Transverse colon (tissue), 4 donors: ENCODE results near the gene VCAM1. TPM values are rescaled to one million over a fixed set of nuclear protein-coding genes. Genes with fewer than 3 reads are reported as not detected.

Experiments
- DNase-seq: peaks from one replicate; pipeline ENCODE4 v3.0.0-alpha.2; 2019
- H3K27ac ChIP-seq, 4 donors: fragments of 200-600 bp; sonication (generic); 2 replicates each; pipeline ENCODE4 v1.5.1; 2016 to 2018; ENCODE audit warnings: inconsistent platforms in 4 of 4
- H3K27me3 ChIP-seq: fragments of 200-600 bp; sonication (generic); 2 replicates; pipeline ENCODE4 v1.5.1; 2017; ENCODE audit warnings: inconsistent platforms
- H3K36me3 ChIP-seq, 4 donors: fragments of 200-600 bp; sonication (generic); 2 replicates each; pipeline ENCODE4 v1.5.1; 2017 to 2019; ENCODE audit warnings: inconsistent platforms in 4 of 4
- H3K4me1 ChIP-seq, 4 donors: fragments of 200-600 bp; sonication (generic); 2 replicates each; pipeline ENCODE4 v1.5.1; 2017 to 2020; ENCODE audit warnings: inconsistent platforms in 4 of 4
- H3K4me3 ChIP-seq, 4 donors: fragments of 200-600 bp; sonication (generic); 1 replicate in 1 of 4; 2 replicates in 3 of 4; pipeline versions ENCODE4 v1.5.1 to v1.6.1; 2017 to 2019; ENCODE audit warnings: inconsistent platforms in 4 of 4
- H3K9me3 ChIP-seq, 2 donors: fragments of 200-600 bp; sonication (generic); 2 replicates each; pipeline ENCODE4 v1.5.1; 2017 to 2019; ENCODE audit warnings: inconsistent platforms in 2 of 2
- EP300 ChIP-seq: sonication (generic); formaldehyde crosslinking; IDR thresholded peaks from one replicate; pipeline ENCODE4 v1.6.1; 2017; ENCODE audit warnings: antibody characterized with exemption, low read depth
- POLR2A ChIP-seq: fragments of 450-650 bp; IDR thresholded peaks from one replicate; pipeline ENCODE4 v1.6.1; 2016; ENCODE audit warnings: antibody characterized with exemption, mild to moderate bottlenecking, moderate library complexity
- POLR2AphosphoS5 ChIP-seq, 3 donors: sonication (generic); formaldehyde crosslinking; IDR thresholded peaks; one replicate each; pipeline ENCODE4 v1.6.1; 2016; ENCODE audit warnings: antibody characterized with exemption in 3 of 3
- WGBS, 2 donors: methylation state at CpG; one replicate each; pipeline ENCODE4 v1.1.5; 2018; ENCODE audit warnings: low coverage in 1 of 2; 5-methylcytosine and 5-hydroxymethylcytosine counted together
- in situ Hi-C, 4 donors: fragments of 200-750 bp; cut with MboI; loops; one replicate each; pipeline versions ENCODE4 v1.15.0 to v1.15.1; 2017; ENCODE audit warnings: low sequenced_read_pairs in 3 of 4, low pct_ligation_motif_present in 1 of 4, low pct_unique_long_range_greater_than_20kb in 1 of 4
- intact Hi-C: fragments of 100-400 bp; cut with DNase I; formaldehyde crosslinking; loops from one replicate; pipeline ENCODE4 v1.15.1; 2023; ENCODE audit warnings: low total_unique reads
- total RNA-seq, 4 donors: library from RNA; depleted of rRNA; stranded (reverse); fragments of >200 nt; gene quantifications; one replicate each; pipeline ENCODE4 v1.1.0, GENCODE V29; 2016
- TF ChIP-seq, protein P1 (sequence below), 5 experiments: fragments of 200-600 bp in 3 of 5; fragments of 450-650 bp in 2 of 5; sonication (generic) in 3 of 5; IDR thresholded peaks; 1 replicate in 2 of 5; 2 replicates in 3 of 5; pipeline ENCODE4 v1.5.1; 2016 to 2017; ENCODE audit warnings: antibody characterized with exemption in 5 of 5, inconsistent platforms in 3 of 5, mild to moderate bottlenecking in 2 of 5, moderate library complexity in 1 of 5

VCAM1 gene
- total RNA-seq, 4 donors from 2014 or later = 1.5 to 8.4 (median 5.1) TPM

DNA sequence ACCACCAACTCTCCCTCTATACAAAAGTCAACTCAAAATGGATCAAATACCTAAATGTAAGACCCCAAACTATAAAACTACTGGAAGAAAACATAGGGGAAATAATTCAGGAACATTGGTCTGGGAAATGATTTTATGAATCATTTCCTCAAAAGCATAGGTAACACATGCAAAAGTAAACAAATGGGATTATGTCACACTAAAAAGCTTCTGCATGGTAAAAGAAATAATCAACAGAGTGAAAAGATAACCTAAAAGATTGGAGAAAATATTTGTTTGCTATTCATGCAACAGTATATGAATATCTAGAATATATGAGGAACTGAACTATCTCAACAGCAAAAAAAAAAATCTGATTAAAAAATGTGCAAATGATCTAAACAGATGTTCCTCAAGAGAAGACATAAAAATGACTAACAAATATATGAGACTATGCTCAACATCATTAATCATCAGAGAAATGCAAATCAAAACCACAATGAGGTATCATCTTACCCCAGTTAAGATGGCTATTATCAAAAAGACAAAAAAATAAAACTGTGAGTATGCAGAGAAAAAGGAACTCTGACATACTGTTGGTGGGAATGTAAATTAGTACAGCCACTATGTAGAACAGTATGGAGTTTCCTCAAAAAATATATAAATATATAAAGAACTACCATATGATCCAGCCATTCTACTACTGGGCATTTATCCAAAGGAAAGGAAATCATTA, 47.8 kb downstream of the VCAM1 start:
- H3K4me3 ChIP-seq = no peak overlapping the region
- no peaks in the 10 kb centered on the region for H3K9me3 ChIP-seq
- no peak for DNase-seq
- intact Hi-C loops = no loop called here
- H3K27me3 ChIP-seq = no peaks in the 10 kb centered on the region
- no peaks in the 10 kb centered on the region for H3K4me1 ChIP-seq
- in situ Hi-C loops = loop anchor here in 1 of 4 donors (10.0 kb wide), 1 partner anchor 57 kb away; no protein-coding TSS in a partner anchor
- no peak for TF ChIP-seq POLR2A
- TF ChIP-seq, protein P1, sequence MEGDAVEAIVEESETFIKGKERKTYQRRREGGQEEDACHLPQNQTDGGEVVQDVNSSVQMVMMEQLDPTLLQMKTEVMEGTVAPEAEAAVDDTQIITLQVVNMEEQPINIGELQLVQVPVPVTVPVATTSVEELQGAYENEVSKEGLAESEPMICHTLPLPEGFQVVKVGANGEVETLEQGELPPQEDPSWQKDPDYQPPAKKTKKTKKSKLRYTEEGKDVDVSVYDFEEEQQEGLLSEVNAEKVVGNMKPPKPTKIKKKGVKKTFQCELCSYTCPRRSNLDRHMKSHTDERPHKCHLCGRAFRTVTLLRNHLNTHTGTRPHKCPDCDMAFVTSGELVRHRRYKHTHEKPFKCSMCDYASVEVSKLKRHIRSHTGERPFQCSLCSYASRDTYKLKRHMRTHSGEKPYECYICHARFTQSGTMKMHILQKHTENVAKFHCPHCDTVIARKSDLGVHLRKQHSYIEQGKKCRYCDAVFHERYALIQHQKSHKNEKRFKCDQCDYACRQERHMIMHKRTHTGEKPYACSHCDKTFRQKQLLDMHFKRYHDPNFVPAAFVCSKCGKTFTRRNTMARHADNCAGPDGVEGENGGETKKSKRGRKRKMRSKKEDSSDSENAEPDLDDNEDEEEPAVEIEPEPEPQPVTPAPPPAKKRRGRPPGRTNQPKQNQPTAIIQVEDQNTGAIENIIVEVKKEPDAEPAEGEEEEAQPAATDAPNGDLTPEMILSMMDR (IDR thresholded peaks at IDR 0.05) = no peak
- TF ChIP-seq EP300 = no peak
- TF ChIP-seq POLR2AphosphoS5 (IDR thresholded peaks at IDR 0.05) = no peak
- H3K36me3 ChIP-seq = no peaks in the 10 kb centered on the region
- H3K27ac ChIP-seq = no peak overlapping the region

DNA sequence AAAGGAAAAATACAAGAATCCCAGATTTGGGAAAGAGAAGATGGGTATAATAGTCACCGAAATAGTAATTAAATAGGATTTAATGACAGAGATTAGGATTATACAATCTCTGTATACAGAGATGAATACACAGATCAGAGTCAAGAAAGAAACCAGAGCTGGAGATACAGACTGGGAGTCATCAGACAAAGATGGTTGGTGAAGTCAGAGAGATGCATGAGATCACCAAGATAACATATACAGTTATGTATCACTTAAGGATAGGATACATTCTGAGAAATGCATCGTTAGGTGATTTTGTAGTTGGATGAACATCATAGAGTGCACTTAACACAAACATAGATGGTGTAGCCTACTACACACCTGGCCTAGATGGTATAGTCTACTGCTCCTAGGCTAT, 49.8 kb downstream of the VCAM1 start:
- TF ChIP-seq EP300 (no peak), POLR2AphosphoS5 (IDR thresholded peaks at IDR 0.05) (no peak), POLR2A (no peak)
- TF ChIP-seq, protein P1 (IDR thresholded peaks at IDR 0.05) = no peak
- in situ Hi-C loops (loop anchor here in 1 of 4 donors (10.0 kb wide), 1 partner anchor 55 kb away; no protein-coding TSS in a partner anchor), intact Hi-C loops (no loop called here)
- Histone ChIP-seq H3K36me3 (no peaks in the 10 kb centered on the region), H3K27me3 (no peaks in the 10 kb centered on the region), H3K4me3 (no peak overlapping the region), H3K27ac (no peak overlapping the region), H3K9me3 (no peaks in the 10 kb centered on the region), H3K4me1 (no peaks in the 10 kb centered on the region)
- no peak for DNase-seq
- WGBS, 2 donors = 86% methylated on average over 2 of the region's 2 CpGs; no CpG with 5 or more reads in 1 of the 2 donors

DNA sequence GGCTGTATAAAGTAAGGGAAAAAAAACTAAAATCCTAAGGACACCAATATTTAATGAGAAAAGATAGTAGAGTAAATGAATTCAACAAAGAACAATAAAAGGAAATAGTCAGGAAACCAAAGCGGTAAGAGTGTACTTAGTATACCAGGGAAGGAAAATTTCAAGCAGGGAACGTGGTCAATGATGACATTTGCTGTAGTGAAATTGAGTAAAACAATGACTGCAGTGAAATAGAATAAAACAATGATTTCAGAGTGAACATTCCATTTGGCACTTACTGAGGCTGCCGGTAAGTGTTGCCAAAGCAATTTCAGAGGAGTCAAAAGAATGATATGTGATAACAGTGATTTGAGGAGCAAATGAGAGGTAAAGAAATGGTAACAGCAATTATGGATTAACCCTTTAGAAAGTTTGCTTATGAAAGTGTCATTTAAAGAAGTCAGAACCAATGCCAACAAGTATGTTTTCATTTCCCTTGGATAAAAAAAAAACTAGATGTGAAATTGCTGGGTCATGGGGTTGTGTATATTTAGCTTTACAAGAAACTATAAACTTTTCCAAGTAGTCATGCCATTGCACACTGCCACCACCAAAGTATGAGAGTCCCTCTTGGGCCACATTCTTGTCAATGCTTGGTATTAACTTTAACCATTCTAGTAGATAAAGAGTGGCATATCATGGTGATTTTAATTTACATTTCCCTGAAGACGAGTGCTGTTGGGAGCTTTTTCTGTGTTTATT, 50.5 kb downstream of the VCAM1 start:
- no peak overlapping the region for H3K4me3 ChIP-seq
- no peaks in the 10 kb centered on the region for H3K36me3 ChIP-seq
- H3K27ac ChIP-seq = no peak overlapping the region
- no peaks in the 10 kb centered on the region for H3K9me3 ChIP-seq
- H3K4me1 ChIP-seq = no peaks in the 10 kb centered on the region
- no peak for DNase-seq
- 32 to 55% methylated on average over 4 of the region's 4 CpGs for WGBS, 2 donors
- H3K27me3 ChIP-seq = no peaks in the 10 kb centered on the region
- TF ChIP-seq POLR2A (no peak), EP300 (no peak), POLR2AphosphoS5 (IDR thresholded peaks at IDR 0.05) (no peak)
- TF ChIP-seq, protein P1 (IDR thresholded peaks at IDR 0.05) = no peak
- intact Hi-C loops (no loop called here), in situ Hi-C loops (loop anchor here in 1 of 4 donors (10.0 kb wide), 1 partner anchor 55 kb away; no protein-coding TSS in a partner anchor)

DNA sequence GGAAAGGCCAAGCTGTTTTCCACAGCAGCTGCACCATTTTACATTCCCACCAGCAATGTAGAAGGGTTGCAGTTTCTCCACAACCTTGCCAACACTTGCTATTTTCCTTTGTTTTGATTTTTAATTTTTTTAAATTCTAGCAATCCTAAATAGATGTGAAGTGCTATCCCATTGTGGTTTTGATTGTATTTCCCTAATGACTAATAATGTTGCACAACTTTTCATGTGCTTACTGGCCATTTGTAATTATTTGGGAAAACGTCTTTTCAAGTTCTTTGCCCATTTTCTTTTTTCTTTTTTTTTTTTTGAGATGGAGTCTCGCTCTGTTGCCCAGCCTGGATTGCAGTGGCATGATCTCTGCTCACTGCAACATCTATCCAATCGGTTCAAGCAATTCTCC, 53.9 kb downstream of the VCAM1 start:
- H3K27me3 ChIP-seq = no peaks in the 10 kb centered on the region
- 71 to 81% methylated on average over 3 of the region's 3 CpGs for WGBS, 2 donors
- intact Hi-C loops = no loop called here
- no peaks in the 10 kb centered on the region for H3K4me1 ChIP-seq
- in situ Hi-C loops = no loop called here
- TF ChIP-seq, protein P1 (IDR thresholded peaks at IDR 0.05) = no peak
- TF ChIP-seq POLR2A (no peak), EP300 (no peak), POLR2AphosphoS5 (IDR thresholded peaks at IDR 0.05) (no peak)
- no peak overlapping the region for H3K4me3 ChIP-seq
- H3K27ac ChIP-seq = no peak overlapping the region
- no peaks in the 10 kb centered on the region for H3K36me3 ChIP-seq
- H3K9me3 ChIP-seq = no peaks in the 10 kb centered on the region
- DNase-seq = no peak
